Measurements from ENCODE around the gene MLLT6.
"Not testable (repeated sequence)": the region's sequence is repeated elsewhere in the genome, so short reads cannot be mapped to it uniquely, and the experiment has no call there.

MLLT6 gene

DNA sequence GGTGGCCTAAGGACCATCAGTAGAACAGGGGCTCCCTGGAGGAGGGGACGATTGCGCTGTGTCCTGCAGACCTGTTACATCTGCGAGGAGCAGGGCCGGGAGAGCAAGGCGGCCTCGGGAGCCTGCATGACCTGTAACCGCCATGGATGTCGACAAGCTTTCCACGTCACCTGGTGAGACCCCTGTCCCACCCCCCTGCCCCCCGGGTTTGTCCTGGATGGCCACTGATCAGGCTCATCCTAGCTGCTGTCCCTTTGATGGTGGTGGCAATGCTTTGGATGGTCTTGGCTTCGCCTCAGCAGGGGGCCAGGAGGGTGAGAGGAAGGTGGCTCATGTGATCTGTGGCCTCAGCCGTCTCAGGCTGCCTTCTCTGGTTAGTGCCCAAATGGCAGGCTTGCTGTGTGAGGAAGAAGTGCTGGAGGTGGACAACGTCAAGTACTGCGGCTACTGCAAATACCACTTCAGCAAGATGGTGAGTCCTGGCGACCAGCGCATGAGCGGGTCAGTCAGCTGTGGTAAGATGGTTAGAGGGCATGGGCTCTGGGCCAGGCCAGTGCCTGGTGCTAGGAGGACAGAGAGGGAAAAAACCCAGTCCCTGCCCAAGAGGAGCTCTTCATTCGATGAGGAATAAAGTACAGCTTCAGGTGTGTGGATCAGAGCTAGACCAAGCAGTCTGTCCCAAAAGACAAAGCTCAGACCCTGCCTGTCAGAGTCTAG, 4.2 kb downstream of the MLLT6 start:
- DNase-seq = no peak

DNA sequence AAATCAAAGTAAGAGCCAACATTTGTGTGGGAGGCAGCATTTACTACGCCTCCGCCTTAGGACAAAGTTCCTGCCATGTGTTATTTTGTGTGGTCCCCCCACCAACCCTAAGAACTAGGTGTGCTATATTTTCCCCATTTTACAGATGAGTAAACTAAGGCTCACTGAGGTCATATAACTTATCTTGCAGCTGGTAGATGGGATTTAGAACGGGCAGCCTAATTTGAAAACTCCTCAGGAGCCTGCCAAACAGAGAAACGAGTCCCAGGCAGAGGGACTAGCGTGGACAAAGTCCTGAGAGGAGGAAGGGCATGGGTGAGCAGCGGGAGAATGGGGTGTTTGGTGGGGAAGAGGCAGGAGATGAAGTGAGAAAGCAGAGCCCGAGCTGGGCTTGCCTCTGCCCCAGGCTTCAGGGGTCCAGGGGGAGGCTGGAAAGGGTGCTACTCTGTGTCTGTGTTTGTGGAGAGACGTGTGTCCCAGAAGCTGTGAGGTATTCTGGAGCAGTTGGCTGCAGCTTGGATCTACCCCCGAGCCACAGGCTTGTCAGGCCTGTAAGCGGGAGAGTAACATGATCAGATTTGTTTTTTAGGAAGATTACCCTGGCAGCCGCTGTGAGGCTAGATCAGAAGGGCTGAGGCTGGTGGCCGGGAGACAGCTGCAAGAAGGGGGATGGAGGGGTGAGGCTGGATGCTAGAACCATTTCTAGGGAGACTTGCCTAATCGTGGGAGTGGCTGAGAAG, 5.0 kb downstream of the MLLT6 start:
- DNase-seq = no peak

GRCh38 chr17:38710604-38710962, 5.5 kb downstream of the MLLT6 start:
- DNase-seq = no peak

- DNase-seq = no peak
These were observed 5.9 kb downstream of the MLLT6 start for GRCh38 chr17:38710985-38711384.

DNA sequence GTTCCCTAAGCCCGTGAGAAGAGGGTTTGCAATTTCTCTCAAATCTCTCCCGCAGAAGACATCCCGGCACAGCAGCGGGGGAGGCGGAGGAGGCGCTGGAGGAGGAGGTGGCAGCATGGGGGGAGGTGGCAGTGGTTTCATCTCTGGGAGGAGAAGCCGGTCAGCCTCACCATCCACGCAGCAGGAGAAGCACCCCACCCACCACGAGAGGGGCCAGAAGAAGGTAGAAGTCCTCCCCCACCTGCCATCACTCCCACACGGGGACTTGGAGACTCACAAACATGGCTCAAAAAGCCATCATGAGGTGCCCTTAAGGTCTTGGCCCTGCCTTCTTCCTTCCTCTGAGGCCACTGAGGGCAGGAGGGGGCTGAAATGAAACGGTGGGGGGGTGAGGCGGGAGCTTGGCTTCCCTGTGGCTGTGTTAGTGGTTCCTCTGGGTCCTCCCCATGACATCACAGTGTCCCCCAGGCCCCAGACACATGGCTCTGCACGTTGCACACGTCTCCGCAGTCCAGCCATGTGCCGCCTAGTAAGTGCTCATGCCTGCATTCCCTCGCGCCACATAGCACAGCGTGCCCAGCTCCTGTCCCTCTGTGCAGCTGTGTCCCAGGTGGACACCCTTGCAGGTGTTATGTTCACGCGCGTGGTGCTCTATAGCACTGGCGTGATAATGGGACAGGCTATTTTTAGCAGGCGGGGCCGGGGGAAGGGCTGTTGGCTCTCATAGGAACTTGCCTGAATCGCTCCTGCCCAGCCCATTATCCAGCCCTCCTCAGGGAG, 6.9 kb downstream of the MLLT6 start:
- no peak for DNase-seq

DNA sequence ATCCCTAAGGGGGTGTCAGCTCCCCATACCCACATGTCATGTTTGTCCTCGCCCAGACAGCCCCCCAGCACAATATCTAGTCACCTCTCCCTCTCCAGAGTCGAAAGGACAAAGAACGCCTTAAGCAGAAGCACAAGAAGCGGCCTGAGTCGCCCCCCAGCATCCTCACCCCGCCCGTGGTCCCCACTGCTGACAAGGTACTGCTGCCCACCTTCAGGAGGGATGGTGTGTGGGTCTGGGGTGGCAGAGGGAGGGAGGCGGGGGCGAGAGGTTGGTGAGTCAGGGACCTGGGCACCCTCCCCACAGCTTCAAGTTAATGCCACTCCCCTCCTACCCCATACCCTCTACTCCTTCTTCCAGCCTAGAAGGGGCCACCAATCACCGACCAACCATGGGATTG, 7.5 kb downstream of the MLLT6 start:
- peak in 1 of 2 experiments; percentile 34 for DNase-seq

GRCh38 chr17:38713456-38714075, 8.5 kb downstream of the MLLT6 start:
- DNase-seq = no peak

DNA sequence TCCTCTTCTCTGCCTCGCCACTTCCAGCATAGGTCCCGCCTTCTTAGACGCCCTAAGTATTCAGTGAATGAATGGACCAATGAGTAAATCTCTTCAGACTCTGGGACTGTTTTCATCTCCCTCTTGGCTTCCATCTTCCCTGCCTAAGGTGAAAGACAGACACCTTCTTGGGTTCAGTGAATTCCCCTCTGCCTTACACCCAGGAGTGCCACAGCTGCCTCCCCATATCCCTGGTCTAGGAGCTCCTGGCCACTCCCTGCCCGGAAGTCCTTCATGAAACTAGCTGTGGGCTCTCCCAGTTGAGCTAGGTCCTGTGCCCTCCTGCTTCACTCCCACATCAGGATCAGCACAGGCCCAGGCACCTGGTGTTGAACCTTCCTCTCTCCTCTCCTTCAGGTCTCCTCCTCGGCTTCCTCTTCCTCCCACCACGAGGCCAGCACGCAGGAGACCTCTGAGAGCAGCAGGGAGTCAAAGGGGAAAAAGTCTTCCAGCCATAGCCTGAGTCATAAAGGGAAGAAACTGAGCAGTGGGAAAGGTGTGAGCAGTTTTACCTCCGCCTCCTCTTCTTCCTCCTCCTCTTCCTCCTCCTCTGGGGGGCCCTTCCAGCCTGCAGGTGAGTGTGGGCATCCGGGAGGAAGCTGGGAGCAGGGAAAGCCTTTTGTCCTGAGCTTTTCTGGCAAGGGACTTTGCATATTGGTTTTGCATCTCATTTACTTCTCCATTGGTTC, 10.3 kb downstream of the MLLT6 start:
- DNase-seq = no peak

DNA sequence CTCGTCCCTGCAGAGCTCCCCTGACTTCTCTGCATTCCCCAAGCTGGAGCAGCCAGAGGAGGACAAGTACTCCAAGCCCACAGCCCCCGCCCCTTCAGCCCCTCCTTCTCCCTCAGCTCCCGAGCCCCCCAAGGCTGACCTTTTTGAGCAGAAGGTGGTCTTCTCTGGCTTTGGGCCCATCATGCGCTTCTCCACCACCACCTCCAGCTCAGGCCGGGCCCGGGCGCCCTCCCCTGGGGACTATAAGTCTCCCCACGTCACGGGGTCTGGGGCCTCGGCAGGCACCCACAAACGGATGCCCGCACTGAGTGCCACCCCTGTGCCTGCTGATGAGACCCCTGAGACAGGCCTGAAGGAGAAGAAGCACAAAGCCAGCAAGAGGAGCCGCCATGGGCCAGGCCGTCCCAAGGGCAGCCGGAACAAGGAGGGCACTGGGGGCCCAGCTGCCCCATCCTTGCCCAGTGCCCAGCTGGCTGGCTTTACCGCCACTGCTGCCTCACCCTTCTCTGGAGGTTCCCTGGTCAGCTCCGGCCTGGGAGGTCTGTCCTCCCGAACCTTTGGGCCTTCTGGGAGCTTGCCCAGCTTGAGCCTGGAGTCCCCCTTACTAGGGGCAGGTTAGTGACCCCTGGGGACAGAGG, 11.4 kb downstream of the MLLT6 start:
- DNase-seq = no peak

- no peak for DNase-seq
These were observed 12.2 kb downstream of the MLLT6 start for GRCh38 chr17:38717139-38717745.

GRCh38 chr17:38719289-38719942, 14.3 kb downstream of the MLLT6 start:
- no peak for DNase-seq

- no peak for DNase-seq
These were observed 15.0 kb downstream of the MLLT6 start for GRCh38 chr17:38719943-38720641.

- DNase-seq = no peak
These were observed 15.9 kb downstream of the MLLT6 start for GRCh38 chr17:38720941-38721340.

- no peak for DNase-seq
These were observed 16.7 kb downstream of the MLLT6 start for GRCh38 chr17:38721802-38722201.

DNA sequence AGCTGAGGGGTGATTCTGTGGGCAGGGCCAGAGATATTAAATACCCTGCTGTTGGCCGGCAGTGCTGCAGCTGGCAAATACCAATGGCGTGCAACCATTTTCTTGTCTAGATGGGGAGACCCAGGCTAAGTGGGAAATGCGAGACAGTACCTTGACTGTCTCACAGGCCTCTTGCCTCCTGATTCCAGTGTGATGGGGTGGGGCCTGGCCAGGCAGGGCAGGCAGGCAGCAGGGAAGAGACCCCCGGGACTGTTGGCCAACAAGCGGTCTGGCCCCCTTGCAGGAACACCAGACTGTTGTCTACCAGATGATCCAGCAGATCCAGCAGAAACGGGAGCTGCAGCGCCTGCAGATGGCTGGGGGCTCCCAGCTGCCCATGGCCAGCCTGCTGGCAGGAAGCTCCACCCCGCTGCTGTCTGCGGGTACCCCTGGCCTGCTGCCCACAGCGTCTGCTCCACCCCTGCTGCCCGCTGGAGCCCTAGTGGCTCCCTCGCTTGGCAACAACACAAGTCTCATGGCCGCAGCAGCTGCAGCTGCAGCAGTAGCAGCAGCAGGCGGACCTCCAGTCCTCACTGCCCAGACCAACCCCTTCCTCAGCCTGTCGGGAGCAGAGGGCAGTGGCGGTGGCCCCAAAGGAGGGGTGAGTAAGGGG, 19.4 kb downstream of the MLLT6 start:
- no peak for DNase-seq

- DNase-seq = no peak
These were observed 20.0 kb downstream of the MLLT6 start for GRCh38 chr17:38725066-38725465.

DNA sequence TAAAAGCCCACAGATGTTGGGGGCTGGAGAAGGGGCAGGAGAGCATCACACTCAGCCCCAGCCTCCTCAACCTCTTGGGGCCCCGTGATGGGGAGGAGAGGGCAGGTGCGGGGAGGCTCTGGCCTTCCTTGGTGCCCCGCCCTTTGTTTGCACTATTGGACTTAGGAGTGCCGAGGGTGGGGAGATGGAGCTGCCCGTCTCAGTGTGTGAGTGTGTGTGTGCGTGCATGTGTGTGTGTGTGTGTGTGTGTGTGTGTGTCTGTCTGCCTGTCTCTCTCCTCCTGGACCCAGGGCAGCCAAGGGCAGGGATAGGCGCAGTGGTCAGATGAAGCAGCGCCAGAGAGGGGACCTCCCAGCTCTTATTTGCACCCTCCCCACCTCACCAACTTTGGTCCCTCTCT, 21.1 kb downstream of the MLLT6 start:
- not testable (repeated sequence) for DNase-seq

DNA sequence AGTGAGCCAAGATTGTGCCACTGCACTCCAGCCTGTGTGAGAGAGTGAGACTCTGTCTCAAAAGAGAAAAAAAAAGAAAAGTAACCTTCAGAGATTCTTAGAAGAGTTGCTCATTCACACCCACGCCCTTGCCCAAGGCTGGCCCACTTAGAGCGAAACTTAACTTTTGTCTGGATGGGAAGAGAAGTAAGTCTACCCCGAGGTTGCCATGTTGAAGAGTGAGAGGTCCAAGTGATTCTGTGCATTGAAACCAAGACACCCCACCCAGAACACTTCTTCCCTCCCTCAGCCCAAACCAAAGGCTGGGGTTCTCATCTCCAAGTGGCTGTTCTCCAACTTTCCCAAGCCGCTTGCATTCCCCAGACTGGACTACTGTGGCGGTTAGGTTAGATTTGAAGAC, 22.7 kb downstream of the MLLT6 start:
- peak; percentile 58 to 88 for DNase-seq

GRCh38 chr17:38728290-38728831, 23.3 kb downstream of the MLLT6 start:
- peak in 1 of 2 experiments; percentile 89 for DNase-seq

Data from stimulated activated CD4-positive, alpha-beta T cell treated with anti-CD3 and anti-CD28 coated beads, Interleukin-4, amount 100 ng/mL, for 4 hours (primary cell).